GM19467 (cell line): ENCODE results near the gene SLC39A9.

ENCODE experiments used
- ATAC-seq: cut with Tn5 transposase; IDR thresholded peaks from one replicate; pipeline ENCODE4 v1.9.1; 2021; ENCODE audit warnings: mild to moderate bottlenecking, moderate library complexity; ENCODE audit not compliant: unreplicated experiment

Gene SLC39A9, protein sequence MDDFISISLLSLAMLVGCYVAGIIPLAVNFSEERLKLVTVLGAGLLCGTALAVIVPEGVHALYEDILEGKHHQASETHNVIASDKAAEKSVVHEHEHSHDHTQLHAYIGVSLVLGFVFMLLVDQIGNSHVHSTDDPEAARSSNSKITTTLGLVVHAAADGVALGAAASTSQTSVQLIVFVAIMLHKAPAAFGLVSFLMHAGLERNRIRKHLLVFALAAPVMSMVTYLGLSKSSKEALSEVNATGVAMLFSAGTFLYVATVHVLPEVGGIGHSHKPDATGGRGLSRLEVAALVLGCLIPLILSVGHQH

DNA sequence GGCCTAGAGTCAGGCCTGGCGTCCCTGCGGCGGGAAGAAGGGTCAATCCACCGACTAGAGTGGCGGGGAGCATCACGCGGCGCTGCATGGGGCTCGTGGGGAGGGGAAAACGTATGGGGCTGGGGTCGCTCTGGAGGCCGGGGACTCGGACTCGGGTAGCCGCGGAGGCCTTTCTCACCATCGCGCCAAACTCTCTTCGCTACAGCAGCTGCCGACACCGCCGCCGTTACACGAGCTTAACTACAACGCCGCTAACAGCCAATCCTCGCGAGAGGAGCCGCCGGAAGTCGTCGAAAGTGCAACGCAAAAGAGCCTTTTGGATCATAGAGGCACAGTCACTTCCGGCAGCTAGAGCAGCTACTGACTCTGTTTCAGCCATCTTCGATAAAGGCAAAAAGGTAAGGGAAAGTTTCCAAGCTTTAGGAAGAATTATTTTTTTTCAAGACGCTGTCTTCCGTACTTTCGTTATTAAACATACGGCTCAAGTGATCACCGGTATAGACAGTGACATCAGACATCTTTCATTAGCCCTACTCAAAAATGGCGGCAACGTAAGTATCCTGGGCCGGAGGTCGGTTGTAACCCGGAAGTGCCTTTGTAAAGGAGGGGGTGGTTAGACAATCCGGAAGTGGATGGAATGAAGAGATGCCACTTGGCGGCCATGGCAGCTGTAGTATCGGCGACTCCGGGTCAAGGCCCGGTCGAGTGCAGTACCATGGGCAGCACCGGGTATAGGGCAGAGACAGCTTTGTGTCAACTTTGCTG, at the start of gene SLC39A9, which contains the start of gene ERH:
TSS of gene SLC39A9 (plus strand) at position 640 of the 765 bp plus-strand sequence. CDS start 678 bp downstream, outside the sequence.
TSS of gene ERH (minus strand) at position 247 of the 765 bp plus-strand sequence. CDS start at position 181, 66 bp downstream.
- ATAC-seq: peak; percentile 75

DNA sequence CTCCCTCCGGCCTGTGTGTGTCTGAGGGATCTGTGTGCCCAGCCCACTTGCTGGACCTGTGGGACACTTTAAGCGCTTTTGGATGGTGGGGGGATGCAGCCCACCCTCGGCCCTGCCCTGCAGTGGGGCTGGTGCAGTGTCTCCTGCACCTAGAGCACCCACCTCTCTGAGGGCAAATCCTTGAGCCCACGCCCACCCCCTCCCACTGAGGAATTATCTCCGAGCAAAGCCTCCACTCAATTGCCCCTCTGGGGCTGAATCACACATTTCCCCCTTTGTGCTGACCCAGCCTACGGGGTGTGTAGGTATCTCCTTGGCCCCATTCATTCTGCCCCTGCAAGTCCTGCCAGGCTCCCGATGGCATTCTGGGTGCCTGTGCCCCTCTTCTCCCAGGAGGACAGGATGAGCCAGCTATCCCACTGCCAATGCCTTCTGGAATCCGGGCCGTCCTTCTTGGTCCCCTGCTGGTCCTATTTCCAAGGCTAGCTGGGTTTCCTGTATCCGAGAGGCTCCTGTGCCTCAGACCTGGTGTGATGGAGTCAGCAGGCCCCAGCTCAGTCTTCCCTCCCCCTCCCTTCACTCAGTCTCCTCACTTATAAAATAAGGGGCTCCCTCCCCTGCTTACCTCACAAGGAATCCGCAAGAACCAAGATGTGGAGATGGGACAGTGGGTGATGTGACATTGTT, 49.3 kb upstream of the SLC39A9 start:
- ATAC-seq: no peak

DNA sequence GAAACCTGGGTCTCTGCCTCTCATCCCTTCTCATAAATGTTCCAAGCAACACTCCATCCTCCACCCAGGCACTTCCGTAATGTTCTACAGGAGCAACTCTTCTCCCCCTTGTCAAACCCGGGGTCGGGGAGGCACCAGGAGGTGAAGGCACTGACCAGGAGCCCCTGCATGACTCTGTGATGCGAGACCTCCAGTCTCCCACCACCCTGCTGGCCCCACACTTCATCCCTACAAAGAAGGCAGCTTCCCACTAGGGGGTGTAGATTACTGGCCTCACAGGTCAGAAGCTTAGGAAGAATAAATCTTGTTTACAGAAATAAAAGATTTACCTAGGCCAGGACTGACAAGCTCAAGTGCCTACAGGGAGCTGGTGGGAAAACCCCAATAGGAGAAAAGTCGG, 47.6 kb upstream of the SLC39A9 start:
- ATAC-seq: no peak

DNA sequence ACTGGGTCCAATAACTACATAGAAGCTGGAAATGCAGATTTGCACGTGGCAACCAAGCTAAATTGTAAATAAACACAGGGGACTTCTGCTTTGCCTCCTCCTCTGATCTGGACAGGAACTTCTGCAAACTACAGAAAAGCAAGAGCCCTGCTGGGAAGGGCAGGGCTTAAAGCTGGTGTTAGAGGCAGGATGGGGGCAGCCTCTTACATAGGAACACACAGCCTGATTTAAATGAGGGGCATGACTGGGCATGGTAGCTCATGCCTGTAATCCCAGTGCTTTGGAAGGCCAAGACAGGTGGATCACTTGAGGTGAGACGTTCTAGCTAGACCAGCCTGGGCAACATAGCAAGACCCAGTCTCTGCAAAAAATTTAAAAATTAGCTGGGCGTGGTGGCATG, 47.1 kb upstream of the SLC39A9 start:
- ATAC-seq: no peak

DNA sequence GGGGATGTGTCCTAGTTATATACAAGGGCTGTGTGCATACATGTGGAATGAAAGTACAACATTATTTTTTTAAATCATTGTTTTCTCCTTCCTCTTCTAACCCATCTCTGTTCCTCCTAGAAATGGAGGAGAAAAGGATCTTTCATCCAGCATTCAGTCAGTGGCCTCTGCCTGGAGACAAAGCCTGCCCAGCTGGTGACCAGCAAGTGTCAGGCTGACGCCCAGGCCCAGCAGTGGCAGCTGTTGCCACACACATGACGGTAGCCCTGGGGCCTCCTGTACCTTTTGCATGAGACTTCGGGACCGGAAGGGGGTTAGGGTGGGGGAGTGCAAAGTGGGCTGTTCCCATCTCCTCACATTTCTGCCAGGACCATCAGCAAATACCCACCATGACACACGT, 46.6 kb upstream of the SLC39A9 start:
- no peak for ATAC-seq

DNA sequence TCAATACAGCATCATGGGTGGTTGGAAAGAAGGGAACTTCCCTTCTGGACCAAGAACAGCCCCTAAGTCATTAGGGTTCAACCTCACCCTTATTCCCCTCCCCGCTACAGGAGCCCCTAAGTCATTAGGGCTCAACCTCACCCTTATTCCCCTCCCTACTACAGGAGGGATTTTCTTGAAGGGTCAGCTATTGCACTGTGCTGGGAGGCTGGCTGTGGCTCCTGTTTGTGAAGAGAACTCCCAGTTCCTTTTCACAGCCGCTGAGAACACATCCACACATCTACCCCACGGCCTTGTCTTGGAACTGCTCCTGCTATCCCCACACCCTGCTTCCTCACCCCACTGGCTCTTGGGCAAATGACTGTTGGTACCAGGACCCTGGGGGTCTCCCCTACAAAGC, 45.3 kb upstream of the SLC39A9 start:
- no peak for ATAC-seq

DNA sequence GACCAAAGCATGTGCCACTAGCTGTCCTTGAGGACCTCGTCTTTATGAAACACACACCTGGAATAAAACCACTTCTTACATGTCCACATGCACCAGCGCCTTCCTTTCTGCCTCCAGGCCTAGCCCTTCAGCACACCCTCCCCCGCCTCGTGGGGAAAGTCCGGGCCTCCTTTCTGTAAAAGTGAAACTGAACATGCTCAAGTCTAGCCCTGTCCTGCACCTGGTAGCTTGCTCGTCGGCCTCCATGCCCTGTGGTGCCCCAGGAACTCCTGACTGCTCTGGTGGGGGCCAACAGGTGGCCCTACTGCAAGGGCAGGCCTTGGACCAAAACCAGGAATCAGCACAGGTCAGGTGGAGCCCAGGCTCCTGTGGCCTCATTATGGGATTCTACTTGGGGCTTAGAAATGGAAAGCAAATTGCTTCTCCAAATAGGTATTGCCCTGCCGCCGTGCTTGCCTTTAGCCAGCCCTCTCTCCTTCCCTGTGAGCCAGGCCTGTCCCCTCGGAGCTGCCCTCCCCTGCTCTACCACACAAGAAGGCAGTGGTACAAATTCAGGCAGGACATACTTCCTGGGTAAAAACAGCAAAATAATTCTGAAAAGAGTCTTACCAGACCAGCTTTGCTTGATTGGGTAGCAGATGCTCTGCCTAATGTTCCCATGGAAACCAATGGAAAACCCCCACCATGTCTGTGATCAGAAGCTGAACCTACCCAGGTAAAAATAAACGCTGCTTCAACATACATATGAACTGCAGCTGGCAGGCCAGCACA, 43.9 kb upstream of the SLC39A9 start:
- peak; percentile 82 for ATAC-seq

DNA sequence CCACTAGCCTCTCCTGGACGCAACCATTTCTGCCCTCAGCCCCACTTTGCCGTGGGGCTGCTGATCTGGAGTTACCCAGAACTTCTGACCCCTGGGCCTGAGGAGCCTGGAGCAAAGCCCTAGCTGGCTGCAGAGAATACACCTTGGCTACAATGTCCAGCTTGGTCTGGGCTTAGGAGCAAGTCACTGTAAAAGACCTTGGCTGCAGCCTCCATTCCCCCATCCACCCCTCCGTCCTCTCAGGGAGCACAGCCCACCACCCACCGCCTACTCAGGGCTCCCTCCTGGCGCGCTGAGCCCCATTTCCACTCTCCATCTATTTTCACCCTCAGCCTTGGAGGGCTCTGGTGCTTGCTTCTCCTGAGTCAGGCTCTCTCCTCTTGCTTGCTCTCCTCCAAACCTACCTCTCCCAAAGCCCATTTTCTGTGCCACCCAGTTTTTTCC, 43.3 kb upstream of the SLC39A9 start:
- ATAC-seq: no peak

DNA sequence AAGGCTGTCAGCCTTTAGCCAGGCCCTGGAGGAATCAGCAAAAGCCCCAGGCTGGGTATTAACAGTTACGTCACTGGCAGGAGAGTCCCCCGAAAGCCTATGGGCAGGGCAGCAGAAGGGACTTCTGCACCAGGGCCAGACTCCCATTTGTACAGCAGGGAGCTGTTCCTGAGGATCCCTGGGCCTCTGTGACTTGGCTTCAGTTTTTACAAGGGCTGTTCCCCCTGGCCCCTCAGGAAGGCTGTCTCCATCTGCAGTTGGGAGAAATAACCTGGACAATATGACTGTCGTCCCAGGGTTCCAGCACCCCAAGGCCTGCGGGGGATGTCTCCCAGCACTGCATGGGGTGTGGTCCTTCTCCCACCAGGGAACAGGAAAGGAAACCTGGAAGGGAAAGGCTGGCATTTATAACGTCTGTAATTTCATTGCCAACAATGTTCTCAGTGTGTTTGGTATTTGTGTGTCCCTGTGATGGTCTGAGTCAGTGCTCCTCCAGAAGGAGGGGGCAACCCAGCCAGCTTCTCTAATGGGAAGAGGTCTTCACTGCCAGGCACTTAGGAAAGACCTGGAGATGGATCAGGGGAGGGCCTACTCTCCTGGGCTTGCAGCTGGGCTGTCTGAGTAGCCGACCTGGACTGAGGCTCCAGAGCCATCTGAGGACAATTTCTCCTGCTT, 42.7 kb upstream of the SLC39A9 start:
- no peak for ATAC-seq

DNA sequence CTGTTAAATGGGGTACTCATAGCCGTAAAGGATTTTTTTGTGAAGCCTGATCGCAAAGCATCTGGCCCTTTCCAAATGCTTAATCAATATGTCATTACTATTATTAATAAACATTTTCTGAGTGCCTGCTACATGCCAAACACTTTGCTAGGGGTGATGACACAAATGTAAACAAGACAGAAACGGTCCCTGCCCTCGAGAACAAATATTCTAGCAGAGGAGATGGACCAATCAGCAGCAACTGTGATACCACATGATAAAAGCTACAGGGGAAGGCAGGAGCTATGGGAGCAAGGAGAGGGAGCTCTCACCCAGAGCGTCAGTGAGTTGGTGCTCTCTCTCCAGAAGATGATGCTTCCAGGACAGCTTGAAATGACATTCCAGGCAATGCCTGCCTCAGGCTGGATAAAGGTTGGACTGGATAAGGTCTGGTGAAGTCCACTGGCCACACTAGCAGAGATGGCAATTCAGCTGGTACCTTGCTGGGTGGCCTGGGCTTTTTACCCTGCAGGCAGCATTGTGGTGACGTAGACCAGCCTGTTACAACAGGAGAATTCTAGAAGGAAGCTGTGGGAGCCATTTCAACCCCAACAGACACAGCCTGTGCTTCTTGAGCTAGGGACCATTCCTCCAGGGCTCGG, 41.5 kb upstream of the SLC39A9 start:
- no peak for ATAC-seq

DNA sequence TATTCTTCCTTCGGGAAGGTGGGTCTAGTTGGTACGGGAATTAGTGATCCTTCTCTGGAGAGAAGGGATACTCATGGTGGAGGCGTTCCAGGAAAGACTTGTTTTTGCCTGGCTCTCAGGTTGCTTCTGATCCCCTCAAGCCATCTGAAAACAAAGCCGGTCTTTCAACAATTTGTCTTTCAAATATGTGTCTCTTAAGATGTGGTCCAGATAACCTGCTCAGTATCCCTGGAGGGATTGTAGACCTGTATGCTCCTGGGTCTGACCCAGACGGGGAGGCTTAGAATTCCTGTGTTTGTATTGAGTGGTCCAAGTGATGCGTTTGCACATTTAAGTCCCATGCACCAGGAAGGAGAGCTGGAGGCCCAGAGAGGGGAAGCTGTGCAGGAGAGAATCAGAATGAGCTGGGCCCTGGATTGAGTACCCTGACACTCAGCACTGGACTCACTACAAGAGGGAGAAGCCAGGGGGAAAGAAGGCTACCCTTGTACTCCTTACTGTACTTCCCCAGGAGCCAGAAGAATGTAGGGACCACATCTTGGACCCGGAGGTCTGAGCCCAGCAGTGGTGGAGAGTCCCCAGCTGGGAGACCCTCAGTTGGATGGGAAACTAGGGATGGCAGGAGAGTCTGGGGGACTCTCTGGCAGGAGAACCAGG, 40.8 kb upstream of the SLC39A9 start:
- ATAC-seq: no peak

DNA sequence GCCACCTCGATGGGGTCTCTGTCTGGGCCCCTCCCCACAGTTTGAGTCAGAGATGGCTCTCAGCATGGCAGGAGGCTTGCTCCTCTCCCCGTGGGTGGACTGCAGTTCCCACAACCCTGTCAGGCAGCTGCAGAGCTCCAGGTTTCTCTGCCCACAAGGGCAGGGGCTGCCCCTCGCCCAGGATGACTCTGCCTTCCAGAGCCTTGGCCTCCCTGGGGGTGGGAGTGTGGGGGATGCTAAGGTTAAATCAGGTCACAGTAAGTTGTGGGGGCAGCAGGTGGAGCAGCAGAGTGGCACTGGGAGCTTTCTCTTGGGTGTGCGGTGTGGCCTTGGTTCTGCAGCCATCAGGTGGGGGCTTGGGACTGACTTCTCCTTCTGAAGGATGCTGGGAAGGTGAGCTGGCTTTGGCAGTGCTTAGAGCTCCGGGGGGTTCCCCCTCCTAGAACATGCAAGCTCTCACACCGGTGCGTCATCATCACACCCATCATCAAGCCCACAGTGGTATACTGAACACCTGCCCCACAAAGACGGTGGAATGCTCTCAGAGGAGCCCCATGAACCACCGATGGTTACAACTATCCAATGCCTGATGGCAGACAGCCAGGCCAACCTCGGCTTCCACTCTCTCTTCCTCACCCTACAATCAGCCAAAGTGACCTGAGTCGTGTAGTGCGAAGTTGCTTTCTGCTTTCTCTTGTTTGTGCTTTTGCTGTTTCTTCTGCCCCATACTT, 40.1 kb upstream of the SLC39A9 start:
- ATAC-seq: no peak

DNA sequence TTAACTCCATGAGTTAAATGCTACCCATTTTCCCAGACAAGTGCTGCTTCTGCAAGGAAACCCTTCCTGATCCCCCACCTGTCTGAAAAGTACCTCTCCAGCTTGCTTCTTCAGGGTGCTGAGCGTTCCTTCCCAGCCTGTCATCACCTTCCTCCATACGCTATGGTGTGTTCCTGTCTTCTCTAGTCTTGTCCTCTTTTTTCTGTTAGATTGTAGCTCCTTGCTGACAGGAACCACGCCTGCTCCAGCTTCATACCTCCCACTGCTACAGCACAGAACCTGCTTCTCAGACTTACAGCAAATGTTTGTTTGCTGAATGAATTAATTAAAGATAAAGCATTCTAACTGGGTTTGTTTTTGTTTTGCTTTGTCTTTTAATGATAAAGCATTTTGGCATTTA, 39.5 kb upstream of the SLC39A9 start:
- ATAC-seq: no peak

DNA sequence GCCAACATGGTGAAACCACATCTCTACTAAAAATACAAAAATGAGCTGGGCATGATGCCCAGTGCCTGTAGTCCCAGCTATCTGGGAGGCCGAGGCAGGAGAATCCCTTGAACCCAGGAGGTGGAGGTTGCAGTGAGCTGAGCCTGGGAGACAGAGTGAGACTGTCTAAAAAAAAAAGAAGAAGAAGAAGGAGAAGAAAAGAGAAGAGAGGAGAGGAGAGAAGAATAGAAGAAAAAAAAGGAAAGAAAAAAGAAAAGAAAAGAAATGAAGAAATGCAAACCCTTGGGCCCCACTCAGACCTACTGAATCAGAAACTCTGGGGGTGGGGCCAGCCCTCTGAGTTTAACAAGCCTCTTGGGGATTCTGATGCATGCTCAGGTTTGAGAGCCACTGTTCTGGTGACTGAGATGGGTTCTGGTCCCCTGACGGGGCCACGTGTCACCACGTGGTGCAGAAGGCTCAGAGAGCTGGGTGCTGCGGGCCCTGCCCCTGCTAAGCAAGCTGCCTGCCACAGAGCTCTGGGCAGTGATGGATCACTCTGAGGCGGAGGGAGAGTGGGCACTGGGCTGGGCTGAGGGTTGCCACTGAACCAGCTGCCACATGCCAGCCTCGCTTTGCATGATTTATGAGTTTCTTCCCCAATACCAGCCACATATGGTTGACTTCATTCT, 37.9 kb upstream of the SLC39A9 start:
- no peak for ATAC-seq

DNA sequence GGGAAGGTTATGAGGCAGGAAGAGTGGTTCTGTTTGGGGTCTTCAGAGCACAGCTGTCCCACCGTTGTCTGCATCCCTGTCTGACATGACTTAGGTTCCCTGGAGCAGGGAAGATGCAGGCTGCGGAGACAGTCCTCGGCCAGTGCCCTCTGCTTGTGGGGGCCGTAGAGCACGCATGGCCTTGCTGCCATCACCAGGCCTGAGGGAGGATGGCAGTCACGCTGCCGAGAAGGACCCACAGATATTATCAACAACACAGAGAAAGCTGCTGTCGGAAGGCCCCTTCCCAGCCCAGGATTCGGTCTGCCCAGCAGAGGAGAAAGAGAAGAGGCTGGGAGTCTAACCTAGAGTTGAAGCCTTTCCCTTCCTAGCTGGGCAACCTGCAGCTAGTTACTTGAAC, 35.4 kb upstream of the SLC39A9 start:
- no peak for ATAC-seq

DNA sequence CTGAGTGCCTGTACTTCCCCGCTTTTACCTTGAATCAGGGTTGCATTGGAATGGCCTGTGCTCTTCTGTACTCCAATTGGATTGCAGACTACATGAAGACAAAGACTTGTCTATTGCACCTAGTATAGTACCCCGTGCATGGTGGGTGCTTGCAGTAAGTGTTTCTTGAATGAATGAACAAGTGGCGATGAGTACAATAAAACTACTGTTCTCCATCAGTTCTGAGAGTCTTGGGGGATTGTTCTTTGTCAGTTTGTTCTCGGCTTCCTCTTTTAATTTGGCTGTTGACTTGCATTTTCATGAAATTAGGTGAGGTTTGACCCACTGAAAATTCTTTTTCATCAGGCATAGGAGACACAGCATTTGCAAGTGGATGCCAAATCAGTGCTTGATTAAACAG, 34.5 kb upstream of the SLC39A9 start:
- ATAC-seq: no peak

DNA sequence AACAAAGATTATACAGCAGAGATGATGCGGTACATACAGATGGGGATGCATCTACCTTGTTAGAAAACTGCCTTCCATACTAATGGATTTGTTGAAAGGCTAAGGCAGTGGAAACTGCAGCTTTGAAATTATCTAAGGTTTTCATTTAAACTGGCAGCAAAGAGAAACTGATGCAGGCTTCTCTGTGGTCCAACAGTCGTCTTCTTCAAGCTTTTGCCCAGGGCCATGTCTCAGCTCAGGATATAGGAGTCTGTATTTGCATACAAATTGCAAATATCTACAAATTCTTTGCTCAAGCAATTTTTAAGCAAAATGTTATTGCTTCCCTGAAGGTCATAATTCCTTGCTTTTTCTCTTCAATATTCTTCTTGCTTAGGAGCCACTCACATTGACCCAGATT, 34.1 kb upstream of the SLC39A9 start:
- ATAC-seq: no peak

DNA sequence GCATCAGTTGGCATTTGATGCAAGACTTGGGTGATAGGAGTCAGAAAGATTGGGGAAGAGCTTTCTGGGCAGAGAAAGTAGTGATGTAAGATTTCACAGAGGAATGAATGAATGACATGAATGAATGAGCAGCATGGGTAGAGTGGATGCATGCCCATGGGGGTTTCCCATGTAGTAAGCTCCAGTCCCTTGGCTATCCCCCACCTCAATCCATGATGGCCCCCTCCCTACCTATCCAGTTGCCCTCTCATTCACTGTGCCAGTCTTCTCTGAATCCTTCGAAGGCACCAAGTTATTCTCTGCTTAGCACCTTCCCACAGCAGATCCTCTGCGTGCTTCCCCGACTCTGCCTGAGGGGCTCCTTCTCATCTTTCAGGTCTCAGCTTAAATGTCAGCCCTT, 32.4 kb upstream of the SLC39A9 start:
- no peak for ATAC-seq
